Body of pancreas (tissue), 4 donors: ENCODE data around the gene PIK3R4. TPM values are rescaled to one million over a fixed set of nuclear protein-coding genes. Genes with fewer than 3 reads are reported as not detected.

Experiments used
- ATAC-seq: fragments of 150-250 bp; one replicate; pipeline ENCODE4 v1.9.1; 2016
- DNase-seq, 4 donors: peaks; one replicate each; pipeline ENCODE4 v3.0.0-alpha.2; 2019
- H3K27ac ChIP-seq, 4 donors: fragments of 200-600 bp; sonication (generic); 1 replicate in 3 of 4; 2 replicates in 1 of 4; pipeline versions ENCODE4 v1.5.1 to v1.6.1; 2016 to 2019; ENCODE audit warnings: mild to moderate bottlenecking in 1 of 4, mixed read lengths in 1 of 4, moderate library complexity in 1 of 4
- H3K27me3 ChIP-seq, 2 donors: fragments of 200-600 bp; sonication (generic); one replicate each; pipeline ENCODE4 v1.6.0; 2016; ENCODE audit warnings: mild to moderate bottlenecking in 1 of 2
- H3K36me3 ChIP-seq, 2 donors: fragments of 200-600 bp; sonication (generic); replicated peaks in 1 of 2; 2 replicates each; pipeline ENCODE4 v1.5.1; 2016; ENCODE audit warnings: low read depth in 2 of 2; ENCODE audit not compliant: insufficient read depth in 1 of 2
- H3K4me1 ChIP-seq: fragments of 200-600 bp; sonication (generic); one replicate; pipeline ENCODE4 v1.6.0; 2016
- H3K4me3 ChIP-seq, 2 donors: fragments of 200-600 bp; sonication (generic); 1 replicate in 1 of 2; 2 replicates in 1 of 2; pipeline ENCODE4 v1.5.1; 2016 to 2019
- H3K9me3 ChIP-seq, 3 donors: fragments of 200-600 bp; sonication (generic); 1 replicate in 2 of 3; 2 replicates in 1 of 3; pipeline ENCODE4 v1.5.1; 2016
- POLR2A ChIP-seq, 3 donors: fragments of 450-650 bp; IDR thresholded peaks; one replicate each; pipeline ENCODE4 v1.6.1; 2016; ENCODE audit warnings: antibody characterized with exemption in 3 of 3, mild to moderate bottlenecking in 2 of 3
- WGBS, 2 donors: methylation state at CpG; one replicate each; pipeline ENCODE4 v1.1.5; 2017; 5-methylcytosine and 5-hydroxymethylcytosine counted together
- intact Hi-C: fragments of 100-400 bp; cut with DNase I; formaldehyde crosslinking; loops from one replicate; pipeline ENCODE4 v1.15.1; 2023
- total RNA-seq, 2 donors: library from RNA; depleted of rRNA; stranded (reverse); fragments of >200 nt; gene quantifications; one replicate each; pipeline ENCODE4 v1.1.0, GENCODE V29; 2016
- TF ChIP-seq, protein P1 (sequence below), 7 experiments: fragments of 450-650 bp in 4 of 7; fragments of 200-600 bp in 3 of 7; sonication (generic) in 3 of 7; IDR thresholded peaks; one replicate each; pipeline ENCODE4 v1.5.1; 2016 to 2019; ENCODE audit warnings: antibody characterized with exemption in 7 of 7

The PIK3R4 gene
- total RNA-seq, 2 donors from 2014 or later, result 20.8 to 28.0 TPM

- Histone ChIP-seq H3K4me1 (no peaks in the 10 kb centered on the region), H3K27me3 (no peaks in the 10 kb centered on the region), H3K9me3 (no peaks in the 10 kb centered on the region), H3K36me3 (peaks cover 0 to 4% of the 10 kb centered on the region in 2 donors), H3K27ac (no peak overlapping the region), H3K4me3 (no peak overlapping the region)
- TF ChIP-seq, protein P1, sequence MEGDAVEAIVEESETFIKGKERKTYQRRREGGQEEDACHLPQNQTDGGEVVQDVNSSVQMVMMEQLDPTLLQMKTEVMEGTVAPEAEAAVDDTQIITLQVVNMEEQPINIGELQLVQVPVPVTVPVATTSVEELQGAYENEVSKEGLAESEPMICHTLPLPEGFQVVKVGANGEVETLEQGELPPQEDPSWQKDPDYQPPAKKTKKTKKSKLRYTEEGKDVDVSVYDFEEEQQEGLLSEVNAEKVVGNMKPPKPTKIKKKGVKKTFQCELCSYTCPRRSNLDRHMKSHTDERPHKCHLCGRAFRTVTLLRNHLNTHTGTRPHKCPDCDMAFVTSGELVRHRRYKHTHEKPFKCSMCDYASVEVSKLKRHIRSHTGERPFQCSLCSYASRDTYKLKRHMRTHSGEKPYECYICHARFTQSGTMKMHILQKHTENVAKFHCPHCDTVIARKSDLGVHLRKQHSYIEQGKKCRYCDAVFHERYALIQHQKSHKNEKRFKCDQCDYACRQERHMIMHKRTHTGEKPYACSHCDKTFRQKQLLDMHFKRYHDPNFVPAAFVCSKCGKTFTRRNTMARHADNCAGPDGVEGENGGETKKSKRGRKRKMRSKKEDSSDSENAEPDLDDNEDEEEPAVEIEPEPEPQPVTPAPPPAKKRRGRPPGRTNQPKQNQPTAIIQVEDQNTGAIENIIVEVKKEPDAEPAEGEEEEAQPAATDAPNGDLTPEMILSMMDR (IDR thresholded peaks at IDR 0.05), result no peak
- no peak for TF ChIP-seq POLR2A (IDR thresholded peaks at IDR 0.05)
- ATAC-seq, result no peak
- no peak for DNase-seq
- WGBS, 2 donors, result 83% methylated on average over 3 of the region's 3 CpGs
- intact Hi-C loops, result no loop called here
Measured at GRCh38 chr3:130712718-130713423, 33.8 kb downstream of the PIK3R4 start.

DNA sequence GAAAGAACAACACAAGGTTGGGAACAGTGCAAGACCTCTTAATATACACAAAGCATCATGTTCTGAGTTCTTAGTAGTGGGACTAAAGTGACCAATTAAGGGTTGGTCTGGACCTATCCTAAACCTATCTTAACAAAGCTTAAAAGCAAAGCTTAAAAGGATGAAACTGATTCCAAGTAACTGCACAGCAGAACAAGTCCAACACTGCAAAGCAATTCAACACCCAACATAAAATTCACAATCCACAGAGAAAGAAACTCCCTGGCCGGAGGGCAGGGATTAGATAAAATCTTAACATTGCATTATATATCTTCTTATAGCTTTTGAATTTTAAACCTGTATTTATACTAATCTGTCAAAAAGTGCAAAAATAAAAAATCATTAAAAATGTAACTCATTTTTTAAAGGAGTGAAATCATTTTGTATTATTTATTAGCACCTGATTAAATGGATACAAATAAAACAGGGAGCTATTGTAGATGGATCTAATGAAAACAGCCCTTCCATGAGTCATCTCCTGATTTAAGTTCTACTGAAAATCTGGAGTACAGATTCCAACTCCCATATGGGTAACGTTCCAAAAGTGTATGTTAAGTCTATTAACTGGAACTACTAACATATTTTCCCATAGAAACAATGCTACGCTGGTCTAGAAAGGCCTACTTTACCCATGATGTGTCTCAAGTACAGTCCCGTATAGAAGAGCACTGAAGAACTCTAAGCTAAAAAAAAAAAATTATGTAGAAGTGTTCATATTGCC, 34.9 kb downstream of the PIK3R4 start:
- Histone ChIP-seq H3K4me1 (no peaks in the 10 kb centered on the region), H3K4me3 (no peak overlapping the region), H3K27me3 (no peaks in the 10 kb centered on the region), H3K9me3 (no peaks in the 10 kb centered on the region), H3K36me3 (peaks cover 0 to 4% of the 10 kb centered on the region in 2 donors), H3K27ac (no peak overlapping the region)
- intact Hi-C loops, result no loop called here
- WGBS, 2 donors, result 92% methylated on average over 4 of the region's 4 CpGs
- DNase-seq (no peak), ATAC-seq (no peak)
- no peak for TF ChIP-seq POLR2A (IDR thresholded peaks at IDR 0.05)
- TF ChIP-seq, protein P1 (IDR thresholded peaks at IDR 0.05), result no peak

DNA sequence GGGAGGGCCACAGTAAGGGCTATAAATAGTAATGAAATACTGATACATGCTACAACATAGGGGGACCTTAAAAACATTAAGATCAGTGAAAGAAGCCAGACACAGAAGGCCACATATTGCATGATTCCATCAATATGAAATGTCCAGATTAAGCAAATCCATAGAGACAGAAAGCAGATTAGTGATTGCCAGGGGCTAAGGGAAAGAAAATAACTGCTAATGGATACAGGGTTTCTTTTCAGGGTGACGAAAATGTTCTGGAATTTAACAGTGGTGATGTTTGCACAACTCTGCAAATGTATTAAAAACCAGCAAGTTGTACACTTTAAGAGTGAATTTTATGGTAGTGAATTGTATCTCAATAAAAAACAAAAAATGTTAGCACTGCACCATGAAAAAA, 37.0 kb downstream of the PIK3R4 start:
- Histone ChIP-seq H3K27ac (no peak overlapping the region), H3K36me3 (peaks cover 0 to 3% of the 10 kb centered on the region in 2 donors), H3K4me1 (peaks cover 5% of the 10 kb centered on the region), H3K27me3 (no peaks in the 10 kb centered on the region), H3K9me3 (no peaks in the 10 kb centered on the region), H3K4me3 (no peak overlapping the region)
- DNase-seq (no peak), ATAC-seq (no peak)
- WGBS, 2 donors, result 86 to 88% methylated on average over 1 of the region's 1 CpG
- no peak for TF ChIP-seq POLR2A (IDR thresholded peaks at IDR 0.05)
- TF ChIP-seq, protein P1 (IDR thresholded peaks at IDR 0.05), result no peak
- intact Hi-C loops, result no loop called here

DNA sequence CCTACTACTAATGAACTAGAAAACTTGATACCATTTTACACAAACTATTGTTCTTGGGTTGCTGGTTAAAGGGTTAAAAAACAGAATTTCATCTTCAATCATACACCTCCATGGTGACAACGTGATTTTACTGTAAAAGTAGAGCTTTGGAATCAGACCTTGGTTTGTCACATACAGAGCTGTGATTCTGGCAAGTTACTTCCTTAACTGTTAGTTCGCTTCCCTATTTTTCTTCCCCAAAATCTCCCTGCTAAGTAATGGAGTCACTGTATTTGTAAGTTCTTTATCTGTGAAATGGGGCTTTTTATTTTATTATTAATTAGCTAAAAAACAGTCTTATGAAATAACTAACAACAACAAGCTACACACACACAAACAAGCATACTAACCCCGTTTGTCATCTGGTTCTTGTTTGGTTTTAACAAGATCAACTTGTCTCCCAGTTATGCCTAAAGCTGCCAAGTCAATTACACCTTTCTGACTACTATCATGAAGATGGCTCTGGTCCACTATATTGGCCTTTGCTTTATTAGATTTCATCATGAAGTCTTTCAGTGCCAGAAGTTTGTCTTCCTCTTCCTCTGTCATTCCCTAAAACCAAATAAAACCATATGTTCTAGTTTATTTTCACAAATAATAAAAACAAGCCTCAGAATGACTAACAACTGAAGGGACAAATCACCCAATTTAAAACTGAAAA, 38.6 kb downstream of the PIK3R4 start:
- 60 to 65% methylated on average over 3 of the region's 3 CpGs for WGBS, 2 donors
- no peaks in the 10 kb centered on the region for H3K9me3 ChIP-seq
- ATAC-seq, result no peak
- DNase-seq, result no peak
- intact Hi-C loops, result no loop called here
- H3K27me3 ChIP-seq, result no peaks in the 10 kb centered on the region
- H3K36me3 ChIP-seq, result no peaks in the 10 kb centered on the region
- TF ChIP-seq POLR2A (IDR thresholded peaks at IDR 0.05), result no peak
- TF ChIP-seq, protein P1 (IDR thresholded peaks at IDR 0.05), result no peak
- no peak overlapping the region for H3K4me3 ChIP-seq
- no peak overlapping the region for H3K27ac ChIP-seq
- H3K4me1 ChIP-seq, result peaks cover 5% of the 10 kb centered on the region
